GM21825 (cell line): Measurements from ENCODE around the gene GALNT11.
"Not testable (repeated sequence)": the region's sequence is repeated elsewhere in the genome, so short reads cannot be mapped to it uniquely, and the experiment has no call there.

Source experiments
- ATAC-seq: cut with Tn5 transposase; IDR thresholded peaks from one replicate; pipeline ENCODE4 v1.9.1; 2021; ENCODE audit warnings: mild to moderate bottlenecking, moderate library complexity; ENCODE audit not compliant: unreplicated experiment

Gene GALNT11

DNA sequence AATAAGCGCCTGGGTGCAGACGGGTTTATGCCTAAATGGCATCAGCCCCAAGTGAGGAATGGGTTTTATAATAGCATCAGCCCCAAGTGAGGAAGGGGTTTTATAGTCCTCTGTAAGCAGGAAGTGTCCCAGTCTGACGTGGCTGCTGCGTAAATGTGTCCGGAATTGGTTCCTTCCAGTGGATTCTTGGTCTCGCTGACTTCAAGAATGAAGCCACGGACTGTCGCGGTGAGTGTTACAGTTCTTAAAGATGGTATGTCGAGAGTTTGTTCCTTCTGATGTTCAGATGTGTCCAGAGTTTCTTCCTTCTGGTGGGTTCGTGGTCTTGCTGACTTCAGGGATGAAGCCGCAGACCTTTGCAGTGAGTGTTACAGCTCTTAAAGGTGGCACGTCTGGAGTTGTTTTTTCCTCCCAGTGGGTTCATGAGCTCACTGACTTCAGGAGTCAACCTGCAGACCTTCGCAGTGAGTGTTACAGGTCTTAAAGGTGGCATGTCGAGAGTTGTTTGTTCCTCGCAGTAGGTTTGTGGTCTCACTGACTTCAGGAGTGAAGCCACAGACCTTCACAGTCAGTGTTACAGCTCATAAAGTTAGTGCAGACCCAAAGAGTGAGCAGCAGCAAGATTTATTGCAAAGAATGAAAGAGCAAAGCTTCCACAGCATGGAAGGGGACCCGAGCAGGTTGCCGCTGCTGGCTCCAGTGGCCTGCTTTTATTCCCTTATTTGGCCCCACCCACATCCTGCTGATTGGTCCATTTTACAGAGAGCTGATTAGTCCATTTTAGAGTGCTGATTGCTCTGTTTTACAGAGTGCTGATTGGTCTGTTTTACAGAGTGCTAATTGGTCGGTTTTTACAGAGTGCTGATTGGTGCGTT lies 2.3 kb downstream of the GALNT11 start:
- ATAC-seq = not testable (repeated sequence)

DNA sequence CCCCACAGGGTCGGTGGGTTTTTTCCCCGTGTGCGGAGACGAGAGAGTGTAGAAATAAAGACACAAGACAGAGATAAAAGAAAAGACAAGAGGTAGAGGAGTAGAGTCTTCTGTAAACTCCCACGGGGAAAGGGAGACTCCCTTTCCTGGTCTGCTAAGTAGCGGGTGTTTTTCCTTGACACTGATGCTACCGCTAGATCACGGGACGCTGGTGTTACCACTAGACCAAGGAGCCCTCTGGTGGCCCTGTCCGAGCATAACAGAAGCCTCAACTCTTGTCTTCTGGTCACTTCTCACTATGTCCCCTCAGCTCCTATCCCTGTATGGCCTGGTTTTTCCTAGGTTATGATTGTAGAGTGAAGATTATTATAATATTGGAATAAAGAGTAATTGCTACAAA lies 4.6 kb downstream of the GALNT11 start:
- ATAC-seq = not testable (repeated sequence)

DNA sequence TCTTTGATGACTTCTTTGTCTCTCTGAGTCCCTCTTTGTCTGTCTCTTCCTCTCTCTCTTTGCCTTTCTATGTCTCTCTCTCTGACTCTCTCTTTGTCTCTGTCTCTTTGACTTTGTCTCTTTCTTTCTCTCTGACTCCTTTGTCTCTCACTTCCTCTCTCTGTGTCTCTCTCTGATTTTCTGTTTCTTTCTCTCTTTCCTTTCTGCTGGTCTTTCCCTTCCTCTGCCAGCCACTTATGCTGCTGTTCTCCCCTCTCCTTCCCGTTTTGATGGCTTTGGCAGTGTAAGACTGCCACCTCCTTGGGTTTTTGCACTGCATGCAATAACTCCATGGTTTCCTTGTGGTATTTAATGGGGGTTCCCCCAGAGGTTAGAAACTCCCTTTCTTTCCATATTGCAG lies 5.2 kb downstream of the GALNT11 start:
- ATAC-seq = not testable (repeated sequence)

DNA sequence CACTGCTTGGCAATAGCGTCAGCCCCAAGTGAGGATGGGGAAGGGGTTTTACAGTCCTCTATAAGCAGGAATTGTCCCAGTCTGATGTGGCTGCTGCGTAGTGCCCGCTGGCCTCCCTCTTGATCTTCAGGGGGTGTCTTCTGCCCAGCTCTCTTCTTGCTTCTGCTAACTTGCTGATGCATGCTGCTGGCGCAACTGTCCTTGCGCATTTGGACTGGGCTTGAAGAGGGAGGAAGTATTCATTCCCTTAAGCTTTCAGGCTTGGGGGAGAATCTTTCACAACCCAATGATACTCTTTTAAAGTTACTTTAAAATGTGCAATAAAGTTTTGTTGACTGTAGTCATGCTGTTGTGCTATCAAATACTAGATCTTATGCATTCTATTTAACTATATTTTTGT lies 10.3 kb downstream of the GALNT11 start:
- ATAC-seq = no peak

DNA sequence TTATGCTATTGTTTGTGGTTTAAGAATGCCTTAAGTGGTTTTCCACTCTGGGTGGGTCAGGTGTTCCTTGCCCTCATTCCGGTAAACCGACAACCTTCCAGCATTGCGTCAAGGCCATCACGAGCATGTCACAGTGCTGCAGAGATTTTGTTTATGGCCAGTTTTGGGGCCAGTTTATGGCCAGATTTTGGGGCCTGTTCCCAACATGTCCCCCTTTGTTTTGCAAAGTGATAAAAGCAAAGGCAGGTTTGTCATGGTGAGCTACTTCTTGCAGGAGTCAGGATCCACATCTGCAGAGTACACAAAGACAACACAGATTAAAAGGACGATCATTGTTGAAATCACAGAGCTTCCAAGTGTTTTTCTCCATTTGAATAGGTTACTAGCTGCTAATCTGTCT lies 12.9 kb downstream of the GALNT11 start:
- ATAC-seq = not testable (repeated sequence)

DNA sequence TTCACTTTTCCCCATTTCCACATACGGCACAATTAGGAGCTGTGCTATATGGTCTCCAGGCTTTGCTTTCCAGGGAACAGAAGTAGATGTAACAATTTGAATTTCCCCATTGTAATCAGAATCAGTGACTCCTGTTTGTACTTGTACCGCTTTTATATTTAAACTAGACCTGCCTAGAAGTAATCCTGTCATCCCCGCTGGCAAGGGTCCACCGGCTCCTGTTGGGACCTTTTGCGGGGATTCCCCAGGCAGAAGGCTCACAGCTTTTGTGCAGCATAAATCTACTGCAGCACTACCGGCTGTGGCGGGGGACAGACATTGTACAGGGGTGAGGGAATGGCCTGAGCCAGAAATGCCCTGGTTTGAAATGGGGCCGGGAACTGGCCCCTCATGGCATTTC lies 17.6 kb downstream of the GALNT11 start:
- ATAC-seq = not testable (repeated sequence)

DNA sequence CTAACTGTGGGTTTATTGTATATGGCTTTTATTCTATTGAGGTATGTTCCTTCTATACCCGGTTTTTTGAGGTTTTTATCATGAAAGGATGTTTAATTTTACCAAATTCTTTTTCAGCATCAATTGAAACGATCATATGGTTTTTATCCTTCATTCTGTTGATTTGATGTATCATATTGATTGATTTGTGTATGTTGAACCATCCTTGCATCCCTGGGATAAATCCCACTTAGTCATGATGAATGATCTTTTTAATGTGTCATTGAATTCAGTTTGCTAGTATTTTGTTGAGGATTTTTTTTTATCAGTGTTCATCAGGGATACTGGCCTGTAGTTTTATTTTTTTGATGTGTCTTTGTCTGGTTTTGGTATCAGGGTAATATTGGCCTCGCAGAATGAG lies 19.4 kb downstream of the GALNT11 start:
- ATAC-seq = not testable (repeated sequence)

DNA sequence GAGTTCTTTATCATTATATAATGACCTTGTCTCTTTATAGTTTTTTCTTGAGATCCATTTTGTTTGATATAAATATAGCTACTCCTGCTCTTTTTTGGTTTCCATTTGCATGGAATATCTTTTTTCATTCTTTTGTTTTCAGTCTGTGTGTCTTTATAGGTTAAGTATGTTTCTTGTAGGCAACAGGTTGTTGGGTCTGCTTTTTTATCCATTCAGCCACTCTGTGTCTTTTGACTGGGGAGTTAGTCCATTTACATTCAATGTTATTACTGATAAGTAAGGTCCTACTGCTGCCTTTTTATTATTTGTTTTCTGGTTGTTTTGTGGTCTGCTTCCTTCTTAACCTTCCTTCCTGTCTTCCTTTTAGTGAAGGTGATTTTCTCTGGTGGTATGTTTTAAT lies 21.1 kb downstream of the GALNT11 start:
- ATAC-seq = no peak

DNA sequence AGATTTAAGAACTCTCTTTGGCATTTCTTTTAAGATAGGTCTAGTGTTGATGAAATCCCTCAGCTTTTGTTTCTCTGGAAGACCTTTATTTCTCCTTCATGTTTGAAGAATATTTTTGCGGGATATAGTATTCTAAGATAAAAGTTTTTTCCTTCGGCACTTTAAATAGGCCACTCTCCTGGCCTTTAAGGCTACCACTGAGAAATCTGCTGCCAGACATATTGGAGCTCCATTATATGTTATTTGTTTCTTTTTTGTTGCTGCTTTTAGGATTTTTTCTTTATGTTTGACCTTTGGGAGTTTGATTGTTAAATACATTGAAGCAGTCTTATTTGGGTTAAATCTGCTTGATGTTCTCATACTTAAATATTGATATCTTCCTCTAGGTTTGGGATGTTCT lies 22.6 kb downstream of the GALNT11 start:
- ATAC-seq = no peak

DNA sequence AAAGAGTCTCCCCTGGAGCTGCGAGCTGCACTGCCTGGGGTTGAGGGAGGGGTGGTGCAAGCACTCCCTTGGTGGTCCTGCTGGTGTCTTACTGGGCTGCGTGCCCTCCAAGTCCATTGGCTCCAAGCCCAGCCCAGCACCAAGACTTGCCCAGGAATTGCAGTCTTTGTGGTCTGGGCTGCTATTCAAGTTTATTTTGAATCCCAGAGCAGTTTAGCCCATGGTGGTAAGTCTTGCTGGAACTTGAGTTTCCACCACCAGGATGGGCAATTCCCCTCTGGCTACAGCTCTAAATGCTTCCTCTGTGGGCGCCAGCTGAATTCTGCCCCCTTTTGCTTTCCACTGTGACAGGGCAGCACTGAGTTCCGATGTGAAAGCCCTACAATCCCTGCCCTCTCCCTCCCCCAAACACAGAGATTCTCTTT lies 25.1 kb downstream of the GALNT11 start:
- ATAC-seq = no peak

DNA sequence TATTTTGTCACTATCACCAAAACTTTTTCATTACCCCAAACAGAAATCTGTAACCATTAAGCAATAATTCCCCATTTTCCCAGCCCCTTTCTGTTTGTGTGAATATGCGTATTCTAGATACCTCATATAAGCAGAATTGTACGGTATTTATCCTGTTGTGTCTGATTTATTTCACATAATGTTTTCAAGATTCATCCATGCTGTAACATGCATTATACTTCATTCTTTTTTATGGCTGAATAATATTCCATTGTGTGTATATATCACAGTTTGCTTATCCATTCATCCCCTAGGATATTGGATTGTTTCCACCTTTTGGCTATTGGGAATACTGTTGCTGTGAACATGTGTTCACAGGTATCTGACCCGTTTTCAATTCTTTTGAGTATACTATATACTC lies 26.5 kb downstream of the GALNT11 start:
- no peak for ATAC-seq

DNA sequence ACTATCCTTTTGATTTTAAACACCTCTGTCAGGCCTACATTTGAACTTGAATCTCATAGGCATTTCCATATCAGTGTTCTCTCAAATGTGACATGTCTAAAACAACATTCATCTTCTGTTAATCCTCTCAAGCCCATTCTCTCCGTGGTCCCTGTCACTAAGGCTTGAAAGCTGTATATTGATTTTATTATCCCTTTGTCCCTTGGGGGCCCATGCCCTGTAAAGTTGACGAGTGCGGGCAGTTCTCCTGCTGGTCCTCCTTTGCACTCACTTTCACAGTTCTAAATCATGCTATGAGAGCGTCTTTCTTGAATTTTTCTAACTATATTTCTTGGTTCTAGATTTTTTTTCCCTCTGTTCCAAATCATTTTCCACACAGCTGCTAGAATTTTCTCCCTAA lies 27.3 kb downstream of the GALNT11 start:
- ATAC-seq = no peak

DNA sequence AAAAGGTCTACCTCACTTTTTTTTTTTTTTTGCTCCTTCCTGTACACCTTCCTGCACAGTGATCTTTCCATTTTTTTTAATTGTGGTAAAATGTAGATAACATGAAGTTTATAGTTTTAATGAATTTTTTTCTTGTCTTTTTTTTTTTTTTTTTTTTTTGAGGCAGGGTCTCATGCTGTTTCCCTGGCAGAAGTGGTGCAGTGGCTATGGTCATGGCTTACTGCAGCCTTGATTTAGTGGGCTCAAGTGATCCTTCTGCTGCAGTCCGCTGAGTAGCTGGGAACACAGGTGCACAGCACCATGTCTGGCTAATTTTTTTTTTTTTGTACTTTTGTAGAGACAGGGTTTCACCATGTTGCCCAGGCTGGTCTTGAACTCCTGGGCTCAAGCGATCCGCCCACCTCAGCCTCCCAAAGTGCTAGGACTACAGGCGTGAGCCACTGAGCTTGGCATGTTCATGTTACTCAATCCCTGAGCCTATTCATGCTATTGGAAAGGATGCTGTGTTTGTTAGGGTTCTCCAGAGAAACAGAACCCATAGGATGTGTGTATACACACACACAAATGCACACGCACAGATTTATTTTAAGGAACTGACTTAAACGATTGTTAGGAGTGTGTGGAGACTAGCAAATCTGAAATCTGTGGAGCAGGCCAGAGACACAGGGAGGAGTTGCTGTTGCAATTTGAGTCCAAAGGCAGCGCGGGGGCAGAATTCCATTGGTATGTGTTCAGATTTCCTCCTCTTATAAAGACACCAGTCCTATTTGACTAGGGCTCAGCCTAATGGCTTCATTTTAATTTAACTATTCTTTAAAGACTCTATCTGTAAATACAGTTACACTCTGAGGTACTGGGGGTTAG lies 29.1 kb downstream of the GALNT11 start:
- ATAC-seq = no peak

DNA sequence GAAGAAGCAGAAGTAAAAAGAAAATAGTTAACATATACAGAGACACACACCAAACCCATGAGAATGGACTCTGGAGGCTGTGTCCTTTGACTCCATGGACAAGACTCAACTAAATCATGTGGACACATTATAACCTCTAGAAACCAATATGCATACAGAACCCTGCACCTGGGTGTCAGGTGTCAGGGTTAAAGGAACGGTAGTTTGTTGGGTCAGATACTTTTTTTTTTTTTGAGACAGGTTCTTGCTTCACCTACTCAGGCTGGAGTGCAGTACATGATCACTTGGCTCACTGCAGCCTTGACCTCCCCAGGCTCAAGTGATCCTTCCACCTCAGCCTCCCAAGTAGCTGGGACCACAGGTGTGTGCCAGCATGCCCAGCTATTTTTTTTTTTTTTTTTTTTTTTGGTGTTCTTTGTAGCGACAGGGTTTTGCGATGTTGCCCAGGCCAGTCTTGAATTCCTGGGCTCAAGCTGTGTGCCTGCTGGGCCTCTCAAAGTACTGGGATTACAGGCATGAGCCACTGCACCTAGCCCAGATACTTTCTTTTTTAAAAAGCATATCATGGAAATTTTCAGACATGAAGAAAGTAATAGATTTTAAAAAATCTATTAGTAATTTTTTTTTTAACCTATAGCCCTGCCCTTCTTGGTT lies 31.3 kb downstream of the GALNT11 start:
- ATAC-seq = no peak

DNA sequence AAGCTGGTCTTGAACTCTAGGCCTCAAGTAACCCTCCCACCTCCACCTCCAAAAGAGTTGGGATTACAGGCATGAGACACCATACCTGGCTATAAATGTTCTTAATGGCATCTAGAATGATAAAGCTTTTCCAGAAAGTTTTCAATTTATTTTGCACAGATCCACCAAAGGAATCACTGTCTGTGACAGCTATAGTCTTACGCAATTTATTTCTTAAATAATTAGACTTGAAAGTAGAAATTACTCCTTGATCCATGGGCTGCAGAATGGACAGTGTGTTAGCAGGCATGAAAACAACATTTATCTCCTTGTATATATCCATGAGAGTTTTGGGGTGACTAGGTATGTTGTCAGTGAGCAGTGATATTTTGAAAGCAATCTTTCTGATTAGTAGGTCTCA lies 33.8 kb downstream of the GALNT11 start:
- ATAC-seq = no peak

DNA sequence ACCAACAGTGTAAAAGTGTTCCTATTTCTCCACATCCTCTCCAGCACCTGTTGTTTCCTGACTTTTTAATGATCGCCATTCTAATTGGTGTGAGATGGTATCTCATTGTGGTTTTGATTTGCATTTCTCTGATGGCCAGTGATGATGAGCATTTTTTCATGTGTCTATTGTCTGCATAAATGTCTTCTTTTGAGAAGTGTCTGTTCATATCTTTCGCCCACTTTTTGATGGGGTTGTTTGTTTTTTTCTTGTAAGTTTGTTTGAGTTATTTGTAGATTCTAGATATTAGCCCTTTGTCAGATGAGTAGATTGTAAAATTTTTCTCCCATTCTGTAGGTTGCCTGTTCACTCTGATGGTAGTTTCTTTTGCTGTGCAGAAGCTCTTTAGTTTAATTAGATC lies 35.6 kb downstream of the GALNT11 start:
- ATAC-seq = not testable (repeated sequence)

DNA sequence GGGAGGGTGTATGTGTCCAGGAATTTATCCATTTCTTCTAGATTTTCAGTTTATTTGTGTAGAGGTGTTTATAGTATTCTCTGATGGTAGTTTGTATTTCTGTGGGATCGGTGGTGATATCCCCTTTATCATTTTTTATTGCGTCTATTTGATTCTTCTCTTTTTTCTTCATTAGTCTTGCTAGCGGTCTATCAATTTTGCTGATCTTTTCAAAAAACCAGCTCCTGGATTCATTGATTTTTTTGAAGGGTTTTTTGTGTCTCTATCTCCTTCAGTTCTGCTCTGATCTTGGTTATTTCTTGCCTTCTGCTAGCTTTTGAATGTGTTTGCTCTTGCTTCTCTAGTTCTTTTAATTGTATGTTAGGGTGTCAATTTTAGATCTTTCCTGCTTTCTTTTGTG lies 37.7 kb downstream of the GALNT11 start:
- not testable (repeated sequence) for ATAC-seq

DNA sequence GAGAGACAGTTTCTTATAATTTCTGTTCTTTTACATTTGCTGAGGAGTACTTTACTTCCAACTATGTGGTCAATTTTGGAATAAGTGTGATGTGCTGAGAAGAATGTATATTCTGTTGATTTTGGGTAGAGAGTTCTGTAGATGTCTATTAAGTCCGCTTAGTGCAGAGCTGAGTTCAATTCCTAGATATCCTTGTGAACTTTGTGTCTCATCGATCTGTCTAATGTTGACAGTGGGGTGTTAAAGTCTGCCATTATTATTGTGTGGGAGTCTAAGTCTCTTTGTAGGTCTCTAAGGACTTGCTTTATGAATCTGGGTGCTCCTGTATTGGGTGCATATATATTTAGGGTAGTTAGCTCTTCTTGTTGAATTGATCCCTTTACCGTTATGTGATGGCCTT lies 38.3 kb downstream of the GALNT11 start:
- ATAC-seq = not testable (repeated sequence)

DNA sequence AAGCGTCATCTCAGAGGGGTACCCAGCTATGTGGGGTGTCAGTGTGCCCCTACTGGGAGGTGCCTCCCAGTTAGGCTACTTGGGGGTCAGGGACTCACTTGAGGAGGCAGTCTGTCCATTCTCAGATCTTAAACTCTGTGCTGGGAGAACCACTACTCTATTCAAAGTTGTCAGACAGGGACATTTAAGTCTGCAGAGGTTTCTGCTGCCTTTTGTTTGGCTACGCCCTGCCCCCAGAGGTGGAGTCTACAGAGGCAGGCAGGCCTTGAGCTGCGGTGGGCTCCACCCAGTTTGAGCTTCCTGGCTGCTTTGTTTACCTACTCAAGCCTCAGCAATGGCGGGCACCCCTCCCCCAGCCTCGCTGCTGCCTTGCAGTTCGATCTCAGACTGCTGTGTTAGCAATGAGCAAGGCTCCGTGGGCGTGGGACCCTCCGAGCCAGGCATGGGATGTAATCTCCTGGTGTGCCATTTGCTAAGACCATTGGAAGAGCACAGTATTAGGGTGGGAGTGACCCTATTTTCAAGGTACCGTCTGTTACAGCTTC lies 40.4 kb downstream of the GALNT11 start:
- not testable (repeated sequence) for ATAC-seq

DNA sequence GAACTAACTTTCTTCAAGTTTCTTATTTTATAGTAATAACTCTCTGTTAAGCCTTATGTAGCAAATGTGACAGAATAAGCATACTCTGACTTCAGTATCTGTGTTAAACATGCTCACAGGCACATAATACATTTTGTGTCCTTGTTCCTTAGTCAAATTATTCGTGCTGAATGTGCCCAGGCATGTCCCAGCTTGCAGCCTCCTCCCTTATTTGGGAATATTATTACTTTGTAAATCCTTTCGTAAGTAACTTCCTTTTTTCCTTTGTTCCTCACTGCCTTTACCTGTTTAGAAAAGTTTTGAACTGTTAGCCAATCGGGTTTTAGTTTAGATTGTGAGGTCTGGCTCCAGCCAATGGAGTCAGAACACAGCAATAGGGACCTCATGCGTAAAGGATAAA lies 46.9 kb downstream of the GALNT11 start:
- ATAC-seq = no peak

DNA sequence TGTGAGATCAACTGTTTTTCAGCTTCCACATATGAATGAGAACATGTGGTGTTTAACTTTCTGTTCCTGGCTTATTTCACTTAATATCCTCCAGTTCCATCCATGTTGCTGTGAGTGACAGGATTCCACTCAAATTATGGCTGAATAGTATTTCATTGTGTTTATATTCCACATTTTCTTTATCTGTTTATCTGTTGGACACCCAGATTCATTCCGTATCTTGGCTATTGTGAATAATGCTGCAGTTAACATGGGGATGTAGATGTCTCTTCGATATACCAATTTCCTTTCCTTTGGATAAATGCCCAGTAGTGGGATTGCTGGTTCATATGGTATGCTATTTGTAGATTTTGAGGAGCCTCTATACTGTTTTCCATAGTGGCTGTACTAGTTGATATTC lies 47.9 kb downstream of the GALNT11 start:
- ATAC-seq = no peak
